Right atrium auricular region (tissue), 2 donors: ENCODE data around the gene LIPA. TPM values are rescaled to one million over a fixed set of nuclear protein-coding genes. Genes with fewer than 3 reads are reported as not detected.
A peak's percentile ranks its signal among the peaks of the same experiment; 100 is the strongest.

ENCODE experiments used
- DNase-seq: peaks from one replicate; pipeline ENCODE4 v3.0.0-alpha.2; 2019; ENCODE audit warnings: low spot score
- H3K27ac ChIP-seq, 2 donors: fragments of 200-600 bp; sonication (generic); 1 replicate in 1 of 2; 2 replicates in 1 of 2; pipeline ENCODE4 v1.5.1; 2016 to 2019
- H3K27me3 ChIP-seq, 2 donors: fragments of 200-600 bp; sonication (generic); one replicate each; pipeline versions ENCODE4 v1.5.1 to v1.6.0; 2017 to 2019
- H3K36me3 ChIP-seq: fragments of 200-600 bp; sonication (generic); one replicate; pipeline ENCODE4 v1.5.1; 2016
- H3K4me1 ChIP-seq, 2 donors: fragments of 200-600 bp; sonication (generic); one replicate each; pipeline versions ENCODE4 v1.5.1 to v1.6.0; 2017 to 2019
- H3K4me3 ChIP-seq, 2 donors: fragments of 200-600 bp; sonication (generic); 1 replicate in 1 of 2; 2 replicates in 1 of 2; pipeline ENCODE4 v1.5.1; 2017 to 2019; ENCODE audit warnings: mild to moderate bottlenecking in 1 of 2, moderate library complexity in 1 of 2
- H3K9me3 ChIP-seq, 2 donors: fragments of 200-600 bp; sonication (generic); one replicate each; pipeline ENCODE4 v1.5.1; 2019
- CTCF ChIP-seq, 2 donors: fragments of 200-600 bp; sonication (generic); IDR thresholded peaks; one replicate each; pipeline ENCODE4 v1.5.1; 2019; ENCODE audit warnings: antibody characterized with exemption in 2 of 2
- total RNA-seq, 2 donors: library from RNA; depleted of rRNA; stranded (reverse); fragments of >200 nt; gene quantifications; one replicate each; pipeline ENCODE4 v1.1.0, GENCODE V29; 2016

Gene LIPA
- total RNA-seq, 2 donors from 2014 or later = 17.6 to 25.7 TPM

- Histone ChIP-seq H3K36me3 (no peaks in the 10 kb centered on the region), H3K27me3 (no peaks in the 10 kb centered on the region), H3K4me1 (peaks cover 0 to 39% of the 10 kb centered on the region in 2 donors), H3K4me3 (peak overlapping the region in 1 of 2 donors; percentile 38), H3K27ac (peak overlapping the region; percentile 82 to 91), H3K9me3 (no peaks in the 10 kb centered on the region)
- no peak for DNase-seq
- no peak for TF ChIP-seq CTCF (IDR thresholded peaks at IDR 0.05)
These were observed 31.7 kb upstream of the LIPA start for GRCh38 chr10:89283025-89283935.

DNA sequence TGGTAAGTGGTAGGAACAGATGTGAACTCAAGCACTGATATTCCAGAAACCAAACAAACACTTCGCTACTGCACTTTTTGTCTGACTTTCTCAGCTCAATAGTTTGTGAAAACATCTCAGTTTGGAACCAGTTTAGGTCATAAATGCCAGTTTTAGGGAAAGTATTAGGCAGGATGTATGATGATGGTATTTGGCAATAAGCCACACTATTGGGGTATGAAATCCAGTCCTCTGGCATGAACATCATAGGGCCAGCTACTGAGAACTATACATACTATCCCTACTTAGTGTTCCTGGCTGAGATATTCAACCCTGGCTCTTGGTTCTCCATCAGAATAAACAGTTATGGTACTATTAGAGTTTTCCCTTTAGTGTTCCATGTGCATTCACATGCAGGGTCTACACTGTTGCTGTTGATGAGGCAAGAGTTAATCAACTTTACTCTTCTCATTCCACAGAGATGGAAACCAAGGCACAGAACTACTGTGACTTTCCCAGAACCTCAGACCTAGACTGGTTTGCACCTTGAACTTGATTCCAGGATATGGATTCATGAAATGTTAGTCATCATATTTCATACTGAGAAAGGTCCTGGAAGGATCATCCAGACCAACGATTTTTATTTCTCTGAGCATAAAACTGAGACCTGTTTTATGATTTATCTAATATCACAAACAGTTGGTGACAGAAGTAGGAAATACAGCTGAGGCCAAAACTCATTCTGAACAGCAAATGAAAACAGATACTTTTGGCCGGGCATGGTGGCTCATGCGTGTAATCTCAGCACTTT lies 30.2 kb upstream of the LIPA start:
- Histone ChIP-seq H3K27me3 (no peaks in the 10 kb centered on the region), H3K9me3 (no peaks in the 10 kb centered on the region), H3K4me1 (peaks cover 0 to 54% of the 10 kb centered on the region in 2 donors), H3K27ac (no peak overlapping the region), H3K4me3 (no peak overlapping the region), H3K36me3 (no peaks in the 10 kb centered on the region)
- DNase-seq = no peak
- no peak for TF ChIP-seq CTCF (IDR thresholded peaks at IDR 0.05)

DNA sequence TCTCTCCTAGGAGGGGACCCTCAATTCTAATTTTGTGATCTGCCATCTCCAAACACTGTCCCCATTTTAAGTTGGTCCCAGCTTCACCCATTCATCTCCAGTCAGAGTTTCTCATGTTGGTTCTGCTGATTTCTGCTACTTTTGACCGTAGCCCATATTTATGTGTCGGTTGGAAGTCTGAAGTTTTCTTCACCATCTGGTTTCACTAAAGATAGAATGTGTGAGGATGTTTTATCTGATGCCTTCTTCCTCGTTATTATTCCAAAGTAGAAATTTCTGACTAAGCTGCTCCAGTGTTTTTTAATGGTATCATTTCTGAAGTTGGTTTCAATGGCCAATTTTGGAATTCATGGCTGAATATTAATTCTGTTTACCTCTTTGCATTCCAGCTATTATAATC lies 28.9 kb upstream of the LIPA start:
- H3K27ac ChIP-seq = no peak overlapping the region

GRCh38 chr10:89279421-89279869 lies 27.9 kb upstream of the LIPA start:
- H3K27me3 ChIP-seq = no peaks in the 10 kb centered on the region
- no peak for TF ChIP-seq CTCF (IDR thresholded peaks at IDR 0.05)
- peak overlapping the region; percentile 35 to 42 for H3K27ac ChIP-seq
- no peak overlapping the region for H3K4me3 ChIP-seq
- H3K36me3 ChIP-seq = no peaks in the 10 kb centered on the region
- no peaks in the 10 kb centered on the region for H3K9me3 ChIP-seq
- no peak for DNase-seq
- peaks cover 0 to 59% of the 10 kb centered on the region in 2 donors for H3K4me1 ChIP-seq

More for the DNA sequence above, 28.9 kb upstream of the LIPA start:
- Histone ChIP-seq H3K4me3 (no peak overlapping the region), H3K27me3 (no peaks in the 10 kb centered on the region), H3K9me3 (no peaks in the 10 kb centered on the region), H3K4me1 (peaks cover 0 to 61% of the 10 kb centered on the region in 2 donors), H3K36me3 (no peaks in the 10 kb centered on the region)
- no peak for DNase-seq
- no peak for TF ChIP-seq CTCF (IDR thresholded peaks at IDR 0.05)

DNA sequence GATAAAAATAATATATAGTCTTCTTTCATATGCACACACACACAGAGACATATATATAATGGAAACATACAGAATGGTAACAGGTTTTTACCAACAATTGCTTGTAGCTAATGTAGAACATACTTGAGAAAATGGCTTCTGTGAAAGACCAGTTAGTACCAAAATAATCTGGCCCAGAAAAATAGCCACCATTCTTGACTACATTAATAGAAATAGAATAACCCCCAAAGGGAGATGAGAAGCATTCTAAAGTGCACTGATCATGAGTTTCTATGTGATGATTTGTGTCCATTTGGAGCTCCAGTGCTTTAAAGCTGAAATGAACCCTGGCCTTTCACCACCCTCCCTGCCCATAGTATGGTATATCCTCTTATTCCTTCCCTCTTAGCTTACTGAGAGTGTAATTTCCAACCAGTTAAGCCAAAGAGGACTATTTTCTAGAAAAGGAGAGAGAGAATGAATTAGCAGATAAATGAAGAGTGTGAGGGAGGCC lies 27.4 kb upstream of the LIPA start:
- H3K27me3 ChIP-seq = no peaks in the 10 kb centered on the region
- peaks cover 0 to 54% of the 10 kb centered on the region in 2 donors for H3K4me1 ChIP-seq
- H3K4me3 ChIP-seq = no peak overlapping the region
- no peak for DNase-seq
- peak overlapping the region; percentile 35 to 42 for H3K27ac ChIP-seq
- no peak for TF ChIP-seq CTCF (IDR thresholded peaks at IDR 0.05)
- H3K9me3 ChIP-seq = no peaks in the 10 kb centered on the region
- H3K36me3 ChIP-seq = no peaks in the 10 kb centered on the region
